Left lung (tissue), 10 donors: ENCODE measurements around the gene RAPGEF5. TPM values are rescaled to one million over a fixed set of nuclear protein-coding genes. Genes with fewer than 3 reads are reported as not detected.

Experiments
- ATAC-seq: fragments of 200-7000 bp; cut with Tn5 transposase; one replicate; pipeline ENCODE4 v1.9.1; 2020; ENCODE audit warnings: moderate library complexity
- DNase-seq, 4 donors: peaks; one replicate each; pipeline ENCODE4 v3.0.0-alpha.2; 2013 to 2020
- H3K27ac ChIP-seq, 2 donors: fragments of 200-600 bp; sonication (generic) in 1 of 2; one replicate each; pipeline versions ENCODE4 v1.5.0 to v1.8.0; 2020 to 2021
- H3K27me3 ChIP-seq, 2 donors: fragments of 200-600 bp; sonication (generic) in 1 of 2; one replicate each; pipeline versions ENCODE4 v1.5.0 to v1.8.0; 2020 to 2021
- H3K36me3 ChIP-seq, 2 donors: fragments of 200-600 bp; sonication (generic) in 1 of 2; one replicate each; pipeline versions ENCODE4 v1.5.0 to v1.8.0; 2020 to 2021
- H3K4me1 ChIP-seq, 2 donors: fragments of 200-600 bp; one replicate each; pipeline ENCODE4 v1.8.0; 2021
- H3K4me3 ChIP-seq, 2 donors: fragments of 200-600 bp; sonication (generic) in 1 of 2; one replicate each; pipeline versions ENCODE4 v1.5.0 to v1.8.0; 2020 to 2021; ENCODE audit warnings: mild to moderate bottlenecking in 1 of 2
- H3K9me3 ChIP-seq, 2 donors: fragments of 200-600 bp; sonication (generic) in 1 of 2; one replicate each; pipeline versions ENCODE4 v1.5.0 to v1.8.0; 2020 to 2021
- CTCF ChIP-seq, 2 donors: fragments of 200-600 bp; sonication (generic) in 1 of 2; IDR thresholded peaks; one replicate each; pipeline versions ENCODE4 v1.5.0 to v1.8.0; 2021; ENCODE audit warnings: antibody characterized with exemption in 2 of 2
- intact Hi-C, 2 donors: fragments of 100-400 bp; cut with DNase I; formaldehyde crosslinking; loops; one replicate each; pipeline versions ENCODE4 v1.11.2 to v1.14.2; 2022
- polyA plus RNA-seq, 6 donors: library from polyadenylated mRNA; unstranded; fragments of 120-200 nt; gene quantifications; one replicate each; pipeline ENCODE4 v1.2.1, GENCODE V29; 2013; ENCODE audit not compliant: insufficient read length in 6 of 6
- total RNA-seq, 2 donors: library from RNA; stranded (reverse); fragmentation: NEBNext Ultra II Directional; extraction: Animal tissue kit (Norgen Biotek cat#: 25700); gene quantifications; one replicate each; pipeline ENCODE4 v1.2.1, GENCODE V29; 2021
- donor health status: DM: no; HTN: yes; CAD: no.
- donor health status: DM: no; HTN: no; CAD: no.

The RAPGEF5 gene
- total and polyA plus RNA-seq, 8 donors: 44.2 to 98.7 (median 81.7) TPM

DNA sequence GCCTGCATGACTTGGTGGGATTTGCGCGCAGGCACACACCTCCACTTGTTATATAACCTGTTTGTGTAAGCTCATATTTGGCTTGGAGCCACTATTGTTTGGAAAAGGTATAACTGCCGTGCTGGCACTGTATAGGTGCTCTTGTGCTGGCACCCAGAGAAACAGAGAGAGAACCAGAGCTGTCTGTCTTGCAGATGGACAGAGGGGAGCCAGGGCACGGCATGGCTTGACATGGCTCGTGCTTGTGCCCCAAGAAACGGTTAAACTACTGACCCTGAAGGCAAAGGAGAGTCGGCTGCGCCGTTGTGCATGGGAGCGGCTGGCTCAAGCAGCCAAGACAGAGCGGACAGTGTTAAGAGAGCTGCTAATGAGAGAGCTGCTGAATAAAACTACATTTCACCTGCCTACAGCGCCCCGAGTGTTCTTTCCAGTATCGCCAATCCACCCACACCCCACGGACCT lies 23.2 kb downstream of the RAPGEF5 start:
- DNase-seq (no peak), ATAC-seq (no peak)
- Histone ChIP-seq H3K27ac (no peak overlapping the region), H3K27me3 (no peaks in the 10 kb centered on the region), H3K4me1 (peaks cover 0 to 3% of the 10 kb centered on the region in 2 donors), H3K9me3 (no peaks in the 10 kb centered on the region), H3K36me3 (no peaks in the 10 kb centered on the region), H3K4me3 (no peak overlapping the region)
- TF ChIP-seq CTCF (IDR thresholded peaks at IDR 0.05): no peak
- intact Hi-C loops: no loop called here

GRCh38 chr7:22332461-22332870 lies 24.5 kb downstream of the RAPGEF5 start:
- Histone ChIP-seq H3K4me3 (no peak overlapping the region), H3K27ac (peak overlapping the region; percentile 10 to 51), H3K4me1 (no peaks in the 10 kb centered on the region), H3K36me3 (no peaks in the 10 kb centered on the region), H3K9me3 (no peaks in the 10 kb centered on the region), H3K27me3 (no peaks in the 10 kb centered on the region)
- DNase-seq (no peak), ATAC-seq (peak; percentile 89)
- no peak for TF ChIP-seq CTCF (IDR thresholded peaks at IDR 0.05)
- intact Hi-C loops: no loop called here

DNA sequence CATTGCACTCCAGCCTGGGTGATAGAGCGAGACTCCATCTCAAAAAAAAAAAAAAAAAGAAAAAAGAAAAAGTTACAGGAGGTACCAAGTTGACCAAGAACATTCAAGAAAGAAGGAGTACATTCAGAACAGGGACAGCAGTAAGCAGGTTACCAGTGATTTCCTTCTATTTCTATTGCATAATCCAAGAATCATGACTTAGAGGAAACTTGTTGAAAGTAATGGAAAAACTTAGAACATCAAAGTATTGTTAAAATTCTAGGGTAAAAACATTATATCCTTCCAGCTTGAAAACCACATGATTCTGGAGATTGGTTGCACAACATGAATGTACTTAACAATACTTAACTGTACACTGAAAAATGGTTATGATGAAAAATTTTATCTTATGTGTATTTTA lies 25.2 kb downstream of the RAPGEF5 start:
- H3K4me3 ChIP-seq: no peak overlapping the region
- no peaks in the 10 kb centered on the region for H3K4me1 ChIP-seq
- DNase-seq (no peak), ATAC-seq (peak; percentile 54)
- no peaks in the 10 kb centered on the region for H3K9me3 ChIP-seq
- intact Hi-C loops: no loop called here
- no peaks in the 10 kb centered on the region for H3K36me3 ChIP-seq
- no peaks in the 10 kb centered on the region for H3K27me3 ChIP-seq
- TF ChIP-seq CTCF (IDR thresholded peaks at IDR 0.05): no peak
- H3K27ac ChIP-seq: peak overlapping the region; percentile 10 to 61

DNA sequence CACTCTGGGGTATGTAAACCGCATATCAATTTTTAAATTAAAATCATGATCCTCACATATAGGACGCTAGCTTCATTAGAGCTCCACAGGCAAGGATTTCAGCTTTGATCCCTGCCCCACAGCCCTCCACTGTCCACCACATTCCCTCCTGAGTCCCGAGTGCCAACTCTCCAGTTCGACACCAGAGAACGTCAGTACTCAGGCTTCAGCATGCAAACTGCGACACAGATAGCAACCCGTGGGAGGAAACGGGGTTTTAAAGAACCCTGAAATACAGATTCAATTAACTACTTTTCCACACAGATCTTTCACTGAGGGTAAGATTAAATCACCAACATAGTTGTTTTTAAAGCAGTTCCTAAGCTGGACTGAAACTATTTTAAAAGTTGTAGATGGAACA lies 26.1 kb downstream of the RAPGEF5 start:
- ATAC-seq: no peak
- Histone ChIP-seq H3K9me3 (no peaks in the 10 kb centered on the region), H3K4me3 (no peak overlapping the region), H3K27ac (peak overlapping the region in 1 of 2 donors; percentile 61), H3K27me3 (no peaks in the 10 kb centered on the region), H3K4me1 (no peaks in the 10 kb centered on the region), H3K36me3 (no peaks in the 10 kb centered on the region)
- DNase-seq: no peak
- TF ChIP-seq CTCF (IDR thresholded peaks at IDR 0.05): no peak
- intact Hi-C loops: no loop called here

GRCh38 chr7:22329816-22330524 lies 27.0 kb downstream of the RAPGEF5 start:
- no peaks in the 10 kb centered on the region for H3K27me3 ChIP-seq
- DNase-seq (no peak), ATAC-seq (no peak)
- H3K4me3 ChIP-seq: no peak overlapping the region
- no peaks in the 10 kb centered on the region for H3K9me3 ChIP-seq
- H3K36me3 ChIP-seq: no peaks in the 10 kb centered on the region
- intact Hi-C loops: no loop called here
- H3K4me1 ChIP-seq: no peaks in the 10 kb centered on the region
- TF ChIP-seq CTCF (IDR thresholded peaks at IDR 0.05): no peak
- no peak overlapping the region for H3K27ac ChIP-seq
